ENCODE measurements around the gene SGIP1.

GRCh38 chr1:66654643-66655042 is 120.7 kb downstream of the SGIP1 start:
- TF ChIP-seq POLR2A (IDR thresholded peaks at IDR 0.05): no peak
- TF ChIP-seq, protein P1, sequence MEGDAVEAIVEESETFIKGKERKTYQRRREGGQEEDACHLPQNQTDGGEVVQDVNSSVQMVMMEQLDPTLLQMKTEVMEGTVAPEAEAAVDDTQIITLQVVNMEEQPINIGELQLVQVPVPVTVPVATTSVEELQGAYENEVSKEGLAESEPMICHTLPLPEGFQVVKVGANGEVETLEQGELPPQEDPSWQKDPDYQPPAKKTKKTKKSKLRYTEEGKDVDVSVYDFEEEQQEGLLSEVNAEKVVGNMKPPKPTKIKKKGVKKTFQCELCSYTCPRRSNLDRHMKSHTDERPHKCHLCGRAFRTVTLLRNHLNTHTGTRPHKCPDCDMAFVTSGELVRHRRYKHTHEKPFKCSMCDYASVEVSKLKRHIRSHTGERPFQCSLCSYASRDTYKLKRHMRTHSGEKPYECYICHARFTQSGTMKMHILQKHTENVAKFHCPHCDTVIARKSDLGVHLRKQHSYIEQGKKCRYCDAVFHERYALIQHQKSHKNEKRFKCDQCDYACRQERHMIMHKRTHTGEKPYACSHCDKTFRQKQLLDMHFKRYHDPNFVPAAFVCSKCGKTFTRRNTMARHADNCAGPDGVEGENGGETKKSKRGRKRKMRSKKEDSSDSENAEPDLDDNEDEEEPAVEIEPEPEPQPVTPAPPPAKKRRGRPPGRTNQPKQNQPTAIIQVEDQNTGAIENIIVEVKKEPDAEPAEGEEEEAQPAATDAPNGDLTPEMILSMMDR (IDR thresholded peaks at IDR 0.05): no peak
- no peak for TF ChIP-seq EP300 (IDR thresholded peaks at IDR 0.05)
